Measurements from ENCODE around the gene CDH23. TPM values are rescaled to one million over a fixed set of nuclear protein-coding genes. Genes with fewer than 3 reads are reported as not detected.
A peak's percentile ranks its signal among the peaks of the same experiment; 100 is the strongest.

The CDH23 gene
- total RNA-seq, 1 donor from 2014 or later = 4.5 TPM

DNA sequence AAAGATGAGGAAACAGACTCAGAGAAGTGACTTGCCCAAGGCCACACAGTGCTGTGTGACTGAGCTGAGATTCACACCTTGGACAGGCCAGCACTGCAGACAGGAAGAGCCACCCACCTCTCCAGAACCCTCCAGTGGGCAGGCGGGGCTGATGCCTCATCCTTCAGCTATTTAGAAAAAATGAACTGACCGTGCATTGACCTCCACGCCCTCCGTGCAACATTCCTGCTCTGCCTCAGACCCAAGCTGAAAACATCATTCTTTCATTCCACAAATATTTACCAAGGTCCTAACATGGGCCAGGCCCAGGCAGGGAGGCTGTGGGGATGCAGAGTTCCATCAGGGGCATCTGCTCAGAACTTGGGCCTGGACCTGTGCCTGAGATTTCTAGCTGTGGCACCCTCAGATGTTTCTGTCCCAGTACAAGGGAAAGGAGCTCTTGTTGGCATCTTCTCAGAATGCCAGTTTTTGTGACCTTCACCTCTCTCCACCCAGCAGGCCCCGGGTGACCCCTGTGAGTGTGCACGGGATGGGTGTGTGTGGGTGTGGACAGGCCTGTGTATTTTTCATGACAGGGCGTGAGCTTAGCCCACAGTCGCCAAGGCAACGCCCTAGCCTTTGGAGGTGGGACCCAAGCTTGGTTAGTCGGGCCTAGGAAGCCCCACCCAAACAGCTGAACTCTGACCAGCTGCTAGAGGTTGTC, 370.1 kb downstream of the CDH23 start:
- H3K4me3 ChIP-seq = peak overlapping the region; percentile 96
- peak; percentile 82 for DNase-seq
- TF ChIP-seq, protein P1, sequence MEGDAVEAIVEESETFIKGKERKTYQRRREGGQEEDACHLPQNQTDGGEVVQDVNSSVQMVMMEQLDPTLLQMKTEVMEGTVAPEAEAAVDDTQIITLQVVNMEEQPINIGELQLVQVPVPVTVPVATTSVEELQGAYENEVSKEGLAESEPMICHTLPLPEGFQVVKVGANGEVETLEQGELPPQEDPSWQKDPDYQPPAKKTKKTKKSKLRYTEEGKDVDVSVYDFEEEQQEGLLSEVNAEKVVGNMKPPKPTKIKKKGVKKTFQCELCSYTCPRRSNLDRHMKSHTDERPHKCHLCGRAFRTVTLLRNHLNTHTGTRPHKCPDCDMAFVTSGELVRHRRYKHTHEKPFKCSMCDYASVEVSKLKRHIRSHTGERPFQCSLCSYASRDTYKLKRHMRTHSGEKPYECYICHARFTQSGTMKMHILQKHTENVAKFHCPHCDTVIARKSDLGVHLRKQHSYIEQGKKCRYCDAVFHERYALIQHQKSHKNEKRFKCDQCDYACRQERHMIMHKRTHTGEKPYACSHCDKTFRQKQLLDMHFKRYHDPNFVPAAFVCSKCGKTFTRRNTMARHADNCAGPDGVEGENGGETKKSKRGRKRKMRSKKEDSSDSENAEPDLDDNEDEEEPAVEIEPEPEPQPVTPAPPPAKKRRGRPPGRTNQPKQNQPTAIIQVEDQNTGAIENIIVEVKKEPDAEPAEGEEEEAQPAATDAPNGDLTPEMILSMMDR (IDR thresholded peaks at IDR 0.05; ENCODE audit: borderline replicate concordance) = no peak
- no peaks in the 10 kb centered on the region for H3K27me3 ChIP-seq (ENCODE audit: low read depth)
- intact Hi-C loops (cut with micrococcal nuclease) = no loop called here
- no peaks in the 10 kb centered on the region for H3K9me3 ChIP-seq (replicated peaks)
- peak overlapping the region; percentile 99 for H3K27ac ChIP-seq (replicated peaks)
- peaks cover 16% of the 10 kb centered on the region for H3K36me3 ChIP-seq
- H3K4me1 ChIP-seq = peaks cover 100% of the 10 kb centered on the region

DNA sequence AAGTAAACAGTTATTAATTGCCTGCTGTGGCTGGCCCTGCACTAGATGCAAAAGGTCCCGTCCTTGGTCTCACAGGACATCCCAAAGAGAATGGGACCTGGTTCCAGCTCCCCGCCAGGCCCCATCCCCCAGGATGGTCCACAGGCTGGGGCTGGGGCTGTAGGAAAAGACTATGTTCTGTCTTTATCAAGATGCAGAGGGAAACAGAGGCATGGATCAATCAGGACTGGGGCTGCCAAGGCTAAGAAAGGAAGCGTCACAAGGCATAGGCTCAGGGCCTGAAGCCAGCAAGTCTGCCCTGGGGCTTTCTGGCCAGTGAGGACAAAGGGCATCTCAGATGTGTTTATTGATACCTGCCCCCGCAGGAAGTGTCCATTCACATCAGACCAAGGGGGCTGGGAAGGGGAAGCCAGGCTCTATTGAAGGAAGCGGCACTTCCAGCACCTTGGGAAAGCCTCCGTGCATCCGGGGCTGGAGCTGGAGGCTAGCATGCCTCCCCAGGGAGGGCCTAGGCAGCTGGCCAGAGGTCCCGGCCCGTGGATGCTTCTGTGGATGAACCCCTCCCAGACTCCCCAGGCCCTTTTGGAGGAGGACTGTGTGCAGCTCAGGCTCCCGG, 370.8 kb downstream of the CDH23 start:
- intact Hi-C loops (cut with micrococcal nuclease) = no loop called here
- peaks cover 16% of the 10 kb centered on the region for H3K36me3 ChIP-seq
- peak overlapping the region; percentile 99 for H3K27ac ChIP-seq (replicated peaks)
- H3K4me3 ChIP-seq = peak overlapping the region; percentile 96
- TF ChIP-seq, protein P1 (IDR thresholded peaks at IDR 0.05; ENCODE audit: borderline replicate concordance) = no peak
- no peaks in the 10 kb centered on the region for H3K27me3 ChIP-seq (ENCODE audit: low read depth)
- H3K4me1 ChIP-seq = peaks cover 100% of the 10 kb centered on the region
- no peaks in the 10 kb centered on the region for H3K9me3 ChIP-seq (replicated peaks)
- peak; percentile 88 for DNase-seq

DNA sequence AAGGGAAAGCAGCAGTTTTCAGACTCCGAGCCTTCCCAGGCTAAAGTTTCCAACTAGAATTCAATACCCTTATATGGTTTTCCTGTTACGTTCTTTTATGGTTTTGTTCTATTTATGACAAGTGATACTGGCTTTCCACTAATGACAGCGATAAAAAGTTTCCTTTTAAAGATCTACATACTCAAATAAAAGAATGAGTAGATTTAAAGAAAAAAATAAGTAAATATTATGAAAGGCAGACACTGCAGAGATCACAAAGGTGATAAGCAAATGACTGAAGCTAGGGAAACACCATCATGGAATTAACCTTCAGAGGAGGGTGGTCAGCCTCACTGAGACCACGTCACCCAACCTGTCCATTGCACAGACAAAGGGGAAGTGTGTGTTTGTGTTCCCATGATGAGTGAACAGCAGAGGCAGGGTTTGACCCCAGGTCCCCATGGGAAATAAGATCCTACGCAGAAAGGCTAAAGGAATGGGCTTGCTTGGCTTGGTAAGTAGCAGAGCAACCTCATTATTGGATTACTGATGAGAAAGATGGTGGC, 372.6 kb downstream of the CDH23 start:
- Histone ChIP-seq H3K4me1 (peaks cover 99% of the 10 kb centered on the region), H3K27me3 (ENCODE audit: low read depth) (no peaks in the 10 kb centered on the region), H3K36me3 (peaks cover 5% of the 10 kb centered on the region), H3K9me3 (replicated peaks) (no peaks in the 10 kb centered on the region), H3K4me3 (peak overlapping the region; percentile 96), H3K27ac (replicated peaks) (peak overlapping the region; percentile 99)
- DNase-seq = no peak
- intact Hi-C loops (cut with micrococcal nuclease) = no loop called here
- TF ChIP-seq, protein P1 (IDR thresholded peaks at IDR 0.05; ENCODE audit: borderline replicate concordance) = no peak

DNA sequence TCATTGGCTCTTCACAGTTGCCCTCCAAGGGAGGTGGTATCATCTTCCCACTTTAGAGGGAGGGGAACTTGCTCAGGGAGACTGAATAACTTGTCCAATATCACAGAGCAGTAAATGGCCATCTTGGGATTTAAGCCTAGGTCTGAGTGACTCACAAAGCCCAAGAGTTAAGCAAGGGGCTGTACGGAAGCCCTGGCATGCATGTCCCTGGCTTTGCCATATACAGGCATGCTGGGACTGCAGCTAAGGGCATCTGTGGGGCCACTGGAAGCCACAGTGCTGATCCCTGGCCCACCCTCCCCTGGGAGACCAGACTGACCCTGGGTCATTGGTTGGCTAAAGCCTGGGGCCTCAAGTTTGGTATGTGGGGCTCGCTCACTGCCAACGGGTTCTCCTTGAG, 373.5 kb downstream of the CDH23 start:
- Histone ChIP-seq H3K36me3 (no peaks in the 10 kb centered on the region), H3K4me1 (peaks cover 99% of the 10 kb centered on the region), H3K27me3 (ENCODE audit: low read depth) (no peaks in the 10 kb centered on the region), H3K9me3 (replicated peaks) (no peaks in the 10 kb centered on the region), H3K4me3 (peak overlapping the region; percentile 96), H3K27ac (replicated peaks) (peak overlapping the region; percentile 99)
- DNase-seq = no peak
- TF ChIP-seq, protein P1 (IDR thresholded peaks at IDR 0.05; ENCODE audit: borderline replicate concordance) = no peak
- intact Hi-C loops (cut with micrococcal nuclease) = loop anchor here (10.0 kb wide), 1 partner anchor 45 kb away; no protein-coding TSS in a partner anchor

DNA sequence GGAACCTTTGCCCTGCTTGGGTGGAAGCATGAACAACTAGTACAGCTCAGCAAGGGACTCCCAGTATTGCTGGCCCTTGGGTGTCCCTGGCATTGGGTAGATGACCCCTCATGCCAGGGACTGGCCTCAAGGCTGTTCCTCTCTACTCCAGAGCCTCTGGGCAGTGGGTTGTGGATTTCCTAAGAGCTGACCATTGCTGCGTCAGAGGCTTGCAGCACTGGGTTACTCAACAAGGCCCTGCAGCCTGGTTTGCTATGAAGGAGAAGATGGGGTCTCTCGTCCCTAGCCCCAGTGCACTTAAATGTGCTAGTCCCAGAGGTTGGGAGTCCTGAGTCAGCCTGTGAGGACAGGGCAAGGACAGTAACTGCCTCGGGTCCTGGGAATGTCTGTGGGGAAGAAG, 374.1 kb downstream of the CDH23 start:
- Histone ChIP-seq H3K4me1 (peaks cover 99% of the 10 kb centered on the region), H3K4me3 (peak overlapping the region; percentile 96), H3K36me3 (no peaks in the 10 kb centered on the region), H3K27ac (replicated peaks) (peak overlapping the region; percentile 99), H3K9me3 (replicated peaks) (no peaks in the 10 kb centered on the region), H3K27me3 (ENCODE audit: low read depth) (no peaks in the 10 kb centered on the region)
- DNase-seq = no peak
- TF ChIP-seq, protein P1 (IDR thresholded peaks at IDR 0.05; ENCODE audit: borderline replicate concordance) = no peak
- intact Hi-C loops (cut with micrococcal nuclease) = loop anchor here (10.0 kb wide), 1 partner anchor 46 kb away; no protein-coding TSS in a partner anchor
